ENCODE measurements around the gene WDR37. TPM values are rescaled to one million over a fixed set of nuclear protein-coding genes. Genes with fewer than 3 reads are reported as not detected.
A peak's percentile ranks its signal among the peaks of the same experiment; 100 is the strongest.

The WDR37 gene
- total RNA-seq, 2 donors from 2014 or later: 16.9 to 20.0 TPM

DNA sequence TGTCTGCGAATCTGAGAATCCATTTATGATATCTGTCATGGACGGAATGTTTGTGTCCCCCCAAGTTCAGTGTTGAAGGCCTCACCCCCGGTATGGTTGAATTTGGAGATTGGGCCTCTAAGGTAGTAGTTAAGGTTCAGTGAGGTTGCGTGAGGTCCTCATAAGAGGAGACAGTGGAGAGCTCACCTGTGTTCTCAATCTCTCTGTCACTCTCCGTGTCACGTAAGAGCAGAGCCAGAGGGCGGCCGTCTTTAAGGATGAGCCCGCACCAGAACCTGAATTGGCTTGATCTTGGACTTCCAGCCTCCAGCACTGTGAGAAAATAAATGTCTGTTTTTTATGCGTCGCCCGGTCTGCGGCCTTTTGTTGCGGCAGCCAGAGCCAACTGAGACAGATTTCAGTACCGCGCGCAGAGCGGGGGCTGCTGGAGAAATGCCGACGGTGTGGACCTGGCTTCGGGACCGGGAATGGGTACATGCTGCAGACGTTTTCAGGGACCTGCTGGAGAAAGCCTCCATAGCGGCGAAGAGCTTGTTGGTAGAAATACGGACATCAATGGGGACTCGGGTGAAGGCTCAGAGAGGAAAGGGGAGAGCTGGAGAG lies 40.2 kb downstream of the WDR37 start:
- ATAC-seq (no peak), DNase-seq (no peak)
- intact Hi-C loops (cut with DNase I, micrococcal nuclease): no loop called here

DNA sequence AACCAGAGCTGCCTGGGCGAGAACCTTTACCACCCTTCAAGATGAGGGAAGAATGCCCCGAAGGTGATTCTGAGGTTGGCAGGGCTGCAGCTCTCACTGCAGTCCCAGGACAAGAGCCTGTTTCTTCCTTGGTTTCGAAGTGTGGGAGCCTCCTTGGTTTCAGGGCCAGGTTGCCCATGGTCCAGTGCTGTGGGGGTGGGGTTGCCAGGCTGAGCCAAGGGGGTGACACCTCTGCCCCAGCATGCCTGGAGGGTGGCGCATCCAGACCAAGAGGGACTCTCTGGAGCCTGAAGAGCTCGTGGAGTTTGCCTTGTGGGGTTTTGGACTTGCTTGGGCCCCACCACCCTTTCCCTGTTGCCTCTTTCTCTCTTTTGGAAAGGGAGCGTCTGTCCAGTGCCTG lies 41.3 kb downstream of the WDR37 start:
- DNase-seq: no peak
- intact Hi-C loops (cut with DNase I, micrococcal nuclease): no loop called here
- no peak for ATAC-seq

DNA sequence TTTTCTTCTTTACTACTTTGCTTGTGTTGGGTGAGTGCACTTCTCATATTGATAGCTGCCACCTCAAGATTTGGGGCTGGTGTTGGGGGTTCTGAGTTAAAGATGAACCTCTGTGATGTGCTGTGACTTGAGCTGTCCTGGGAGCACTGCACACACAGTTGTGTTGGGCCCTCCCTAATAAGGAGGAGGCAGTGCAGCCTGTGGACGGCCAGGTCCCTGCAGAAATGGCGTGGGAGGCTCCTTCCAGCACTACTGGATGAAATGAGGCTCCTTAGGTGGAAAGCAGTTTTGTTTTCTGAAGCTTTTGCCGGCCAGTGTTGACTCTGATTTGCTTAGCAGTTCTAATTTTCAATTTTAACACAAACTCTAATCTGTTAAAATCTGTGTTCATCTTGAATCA lies 44.0 kb downstream of the WDR37 start:
- intact Hi-C loops (cut with DNase I, micrococcal nuclease): no loop called here
- ATAC-seq: no peak
- DNase-seq: no peak

DNA sequence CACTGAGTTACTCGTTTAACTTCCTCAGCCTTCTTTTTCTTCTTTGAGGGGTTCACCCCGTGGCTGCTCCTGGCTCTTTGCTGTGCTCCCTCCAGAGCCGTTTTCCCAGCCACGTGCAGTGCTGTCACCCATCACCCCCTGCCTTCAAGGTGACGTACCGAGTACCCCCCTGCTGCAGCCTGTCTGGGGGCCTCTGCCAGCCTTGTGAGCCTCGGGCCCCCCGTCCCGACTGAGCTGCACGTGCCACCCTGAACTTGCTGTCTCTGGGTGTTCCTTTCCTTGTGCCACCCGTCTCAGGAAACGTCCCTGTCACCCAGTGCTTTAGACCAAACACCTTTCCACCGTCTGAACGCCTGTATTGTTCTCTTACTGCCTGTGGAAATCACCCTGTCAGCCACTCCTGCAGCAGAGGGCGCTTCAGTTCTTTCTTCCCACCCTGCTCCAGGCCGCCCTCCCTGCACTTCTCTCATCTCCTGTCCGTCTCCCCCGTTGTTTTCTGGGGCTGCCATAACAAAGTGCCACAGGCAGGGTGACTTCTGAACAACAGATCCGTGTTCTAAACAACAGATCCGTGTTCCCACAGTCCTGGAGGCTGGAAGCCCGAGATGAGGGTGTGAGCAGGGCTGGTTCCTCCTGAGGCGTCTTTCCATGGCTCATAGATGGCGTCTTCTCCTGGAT lies 44.6 kb downstream of the WDR37 start:
- no peak for ATAC-seq
- intact Hi-C loops (cut with DNase I, micrococcal nuclease): no loop called here
- DNase-seq: no peak

DNA sequence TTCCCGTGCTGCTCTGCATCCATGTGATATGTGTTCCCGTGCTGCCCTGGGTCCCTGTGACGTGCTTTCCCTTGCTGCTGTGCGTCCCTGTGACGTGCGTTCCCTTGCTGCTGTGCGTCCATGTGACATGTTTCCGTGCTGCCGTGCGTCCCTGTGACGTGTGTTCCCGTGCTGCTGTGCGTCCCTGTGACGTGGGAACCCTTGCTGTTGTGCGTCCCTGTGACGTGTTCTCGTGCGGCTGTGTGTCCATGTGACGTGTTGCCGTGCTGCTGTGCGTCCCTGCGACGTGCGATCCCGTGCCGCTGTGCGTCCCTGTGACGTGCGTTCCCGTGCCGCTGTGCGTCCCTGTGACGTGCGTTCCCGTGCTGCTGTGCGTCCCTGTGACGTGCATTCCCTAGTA lies 45.8 kb downstream of the WDR37 start:
- ATAC-seq (no peak), DNase-seq (no peak)
- intact Hi-C loops (cut with DNase I, micrococcal nuclease): no loop called here

DNA sequence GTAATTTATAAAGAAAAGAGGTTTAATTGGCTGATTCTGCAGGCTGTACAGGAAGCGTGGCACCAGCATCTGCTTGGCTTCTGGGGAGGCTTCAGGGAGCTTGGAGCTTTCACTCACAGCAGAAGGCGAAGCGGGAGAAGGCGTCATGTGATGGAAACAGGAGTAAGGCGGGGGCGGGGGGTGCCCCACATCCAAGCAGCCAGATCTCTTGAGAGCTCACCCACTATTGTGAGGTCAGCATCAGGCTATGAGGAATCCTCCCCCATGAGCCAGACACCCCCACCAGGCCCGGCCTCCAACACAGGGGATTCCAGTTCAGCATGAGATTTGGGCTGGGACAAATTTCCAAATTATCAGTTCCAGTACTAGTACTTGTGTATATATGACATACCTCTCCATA lies 46.2 kb downstream of the WDR37 start:
- intact Hi-C loops (cut with DNase I, micrococcal nuclease): no loop called here
- ATAC-seq (no peak), DNase-seq (no peak)

DNA sequence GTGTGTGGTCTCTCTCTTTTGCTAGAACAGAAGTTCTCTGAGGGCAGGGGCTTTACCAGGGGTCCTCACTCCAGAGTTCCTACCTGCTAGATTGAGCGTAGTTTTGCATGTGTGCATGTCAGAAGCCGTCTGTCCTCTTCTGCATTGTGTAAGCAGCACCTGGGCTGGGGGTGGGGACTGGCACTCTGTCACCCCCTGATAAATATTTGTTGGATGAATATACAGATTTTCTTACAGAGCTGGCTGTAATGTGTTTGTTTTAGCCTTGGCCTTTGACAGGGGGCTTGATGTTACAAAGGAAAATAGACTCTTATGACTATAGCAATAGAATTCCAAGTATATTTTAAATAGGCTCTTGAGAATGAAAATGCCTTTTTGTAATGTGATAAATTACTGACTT lies 46.6 kb downstream of the WDR37 start:
- intact Hi-C loops (cut with DNase I, micrococcal nuclease): no loop called here
- DNase-seq: no peak
- no peak for ATAC-seq

DNA sequence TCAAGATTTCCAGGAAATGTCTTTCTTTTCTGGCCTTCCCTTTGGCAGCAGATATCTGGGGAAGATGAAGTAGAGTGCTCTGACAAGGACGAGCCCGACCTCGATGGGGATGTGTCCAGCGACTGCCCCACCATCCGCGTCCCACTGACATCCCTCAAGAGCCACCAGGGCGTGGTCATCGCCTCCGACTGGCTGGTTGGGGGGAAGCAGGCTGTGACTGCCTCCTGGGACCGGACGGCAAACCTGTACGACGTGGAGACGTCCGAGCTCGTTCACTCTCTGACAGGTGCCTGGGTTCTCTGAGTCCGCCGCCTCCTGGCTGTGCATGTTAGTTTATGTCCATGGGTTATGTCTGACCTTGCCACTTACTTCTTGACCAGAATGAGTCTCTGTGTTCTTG lies 47.4 kb downstream of the WDR37 start:
- ATAC-seq (no peak), DNase-seq (no peak)
- intact Hi-C loops (cut with DNase I, micrococcal nuclease): no loop called here

DNA sequence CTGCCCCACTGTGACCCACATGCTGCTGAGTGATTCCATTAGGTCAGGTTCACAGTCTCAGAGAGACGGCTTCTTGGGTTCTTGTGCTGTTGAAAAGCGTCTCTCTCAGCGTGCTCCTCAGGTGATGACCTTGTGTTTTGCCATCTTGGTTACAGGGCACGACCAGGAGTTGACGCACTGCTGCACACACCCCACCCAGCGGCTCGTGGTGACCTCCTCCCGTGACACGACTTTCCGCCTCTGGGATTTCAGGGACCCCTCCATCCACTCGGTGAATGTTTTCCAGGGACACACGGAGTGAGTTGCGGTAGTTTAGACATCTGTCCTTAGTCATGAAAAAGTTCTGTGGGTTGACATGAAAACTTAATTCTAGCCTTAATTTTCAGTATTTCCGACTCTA lies 48.8 kb downstream of the WDR37 start:
- intact Hi-C loops (cut with DNase I, micrococcal nuclease): no loop called here
- DNase-seq (no peak), ATAC-seq (no peak)

DNA sequence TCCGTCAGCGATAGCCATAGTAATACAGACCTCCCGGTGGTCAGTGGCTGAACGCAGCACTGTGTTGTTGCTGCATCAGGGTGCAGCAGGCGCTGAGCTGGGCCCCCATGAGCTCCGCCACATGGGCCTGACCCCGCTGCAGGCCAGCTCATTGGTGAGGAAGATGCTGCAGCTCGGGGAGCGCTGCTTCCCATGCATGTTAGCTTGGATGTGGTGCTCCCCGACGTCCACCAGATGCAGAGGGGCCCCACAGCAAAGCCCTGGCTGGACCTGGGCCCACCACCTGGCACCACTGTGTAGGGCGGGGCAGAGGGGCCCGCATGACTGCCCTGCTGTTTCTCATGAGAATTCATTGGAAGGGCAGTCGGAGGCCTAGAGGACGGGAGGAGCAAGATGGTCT lies 50.8 kb downstream of the WDR37 start:
- ATAC-seq (no peak), DNase-seq (no peak)
- intact Hi-C loops (cut with DNase I, micrococcal nuclease): no loop called here

DNA sequence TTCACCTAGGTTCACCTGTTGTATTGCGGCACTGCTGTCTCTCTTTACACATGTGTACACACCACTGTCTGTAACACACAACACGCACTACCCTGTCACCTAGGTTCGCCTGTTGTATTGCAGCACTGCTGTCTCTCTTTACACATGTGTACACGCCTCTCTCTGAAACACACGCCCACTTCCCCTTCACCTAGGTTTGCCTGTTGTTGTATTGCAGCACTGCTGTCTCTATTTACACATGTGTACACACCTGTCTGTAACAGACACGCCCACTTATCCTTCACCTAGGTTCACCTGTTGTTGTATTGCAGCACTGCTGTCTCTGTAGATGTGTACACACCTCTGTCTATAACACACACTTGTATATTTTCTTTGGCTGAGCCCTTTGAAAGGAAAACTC lies 51.5 kb downstream of the WDR37 start:
- DNase-seq (peak; percentile 40 to 73), ATAC-seq (peak; percentile 81)
- intact Hi-C loops (cut with DNase I, micrococcal nuclease): no loop called here

DNA sequence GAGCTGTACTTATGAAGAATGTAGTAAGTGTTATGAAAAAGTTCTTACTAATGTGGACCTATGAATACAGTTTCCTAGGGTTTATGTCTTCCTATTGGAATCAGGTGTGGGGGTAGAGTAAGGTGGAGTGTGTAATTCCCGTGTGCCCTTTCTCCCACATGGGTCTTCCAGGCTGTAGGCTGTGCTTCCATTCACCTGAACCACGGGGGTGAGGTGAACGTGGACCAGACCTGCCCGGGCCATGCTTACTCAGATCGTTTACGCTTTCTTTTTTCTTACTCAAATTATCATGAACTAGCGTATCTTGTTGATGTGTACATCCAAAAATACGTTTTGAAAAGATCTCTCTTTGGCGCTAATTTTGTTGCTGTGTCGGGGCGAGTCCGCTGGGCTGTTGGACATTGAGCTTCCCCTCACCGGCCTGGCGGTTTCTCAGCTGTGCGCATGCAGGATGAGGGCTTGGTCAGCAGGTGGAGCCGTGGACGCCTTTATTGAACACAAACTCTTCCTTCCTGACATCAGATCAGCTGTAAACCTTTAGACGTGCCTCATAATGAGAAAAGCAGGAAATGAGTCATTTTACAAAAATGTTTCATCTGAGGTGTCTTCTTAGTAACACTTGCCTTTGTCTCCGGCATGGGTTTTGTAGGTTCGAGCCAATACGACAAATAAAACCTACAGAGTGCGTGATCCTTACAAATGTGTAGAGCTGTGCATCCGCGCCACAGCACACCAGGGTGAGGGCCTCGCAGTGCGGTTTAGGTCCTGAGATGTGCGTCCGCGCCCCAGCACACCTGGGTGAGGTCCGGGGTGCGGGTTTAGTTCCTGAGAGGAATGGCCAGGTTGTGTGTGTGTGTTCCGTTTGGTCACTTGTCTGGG lies 53.8 kb downstream of the WDR37 start:
- intact Hi-C loops (cut with DNase I, micrococcal nuclease): no loop called here
- ATAC-seq (peak; percentile 79), DNase-seq (peak; percentile 70 to 80)

DNA sequence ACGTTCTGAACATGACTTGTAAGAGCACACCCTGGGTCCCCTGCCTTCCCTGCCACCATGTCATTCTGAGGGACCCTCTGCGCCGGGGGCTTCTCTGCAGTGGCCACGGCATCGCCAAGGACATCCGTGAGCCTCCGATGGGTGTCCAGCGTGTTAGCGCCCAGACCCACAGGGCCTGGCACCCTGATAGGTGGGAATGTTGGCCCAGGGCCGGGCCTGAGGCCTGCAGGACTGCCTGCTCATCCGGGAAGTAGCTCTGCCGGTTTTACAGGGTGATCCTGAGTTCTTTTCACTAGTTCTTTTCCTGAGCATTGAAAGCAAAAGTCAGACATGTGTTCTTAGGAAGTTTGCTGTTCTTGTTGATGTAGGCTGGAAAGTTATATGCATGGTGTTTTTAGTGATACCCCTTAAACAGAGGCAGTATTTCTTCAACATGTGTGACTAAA lies 54.5 kb downstream of the WDR37 start:
- ATAC-seq: no peak
- no peak for DNase-seq

DNA sequence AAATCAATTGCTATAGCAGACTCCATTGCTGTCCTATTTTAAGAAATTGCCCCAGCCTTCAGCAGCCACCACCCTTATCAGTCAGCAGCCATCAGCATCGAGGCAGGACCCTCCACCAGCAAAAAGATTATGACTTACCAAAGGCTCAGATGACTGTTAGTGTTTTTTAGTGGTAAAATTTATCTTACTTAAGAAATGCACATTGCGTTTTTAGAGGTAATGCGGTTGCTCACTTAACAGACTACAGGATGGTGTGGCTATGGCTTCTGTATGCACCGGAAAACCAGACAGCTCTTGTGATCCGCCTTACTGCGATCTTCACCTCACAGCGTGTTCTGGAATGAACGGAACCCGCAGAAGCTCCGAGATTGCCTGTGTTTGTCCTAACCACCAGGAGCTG lies 58.1 kb downstream of the WDR37 start:
- ATAC-seq (no peak), DNase-seq (no peak)
- intact Hi-C loops (cut with DNase I, micrococcal nuclease): no loop called here

More for the DNA sequence above, 54.5 kb downstream of the WDR37 start:
- intact Hi-C loops (cut with DNase I, micrococcal nuclease): no loop called here

DNA sequence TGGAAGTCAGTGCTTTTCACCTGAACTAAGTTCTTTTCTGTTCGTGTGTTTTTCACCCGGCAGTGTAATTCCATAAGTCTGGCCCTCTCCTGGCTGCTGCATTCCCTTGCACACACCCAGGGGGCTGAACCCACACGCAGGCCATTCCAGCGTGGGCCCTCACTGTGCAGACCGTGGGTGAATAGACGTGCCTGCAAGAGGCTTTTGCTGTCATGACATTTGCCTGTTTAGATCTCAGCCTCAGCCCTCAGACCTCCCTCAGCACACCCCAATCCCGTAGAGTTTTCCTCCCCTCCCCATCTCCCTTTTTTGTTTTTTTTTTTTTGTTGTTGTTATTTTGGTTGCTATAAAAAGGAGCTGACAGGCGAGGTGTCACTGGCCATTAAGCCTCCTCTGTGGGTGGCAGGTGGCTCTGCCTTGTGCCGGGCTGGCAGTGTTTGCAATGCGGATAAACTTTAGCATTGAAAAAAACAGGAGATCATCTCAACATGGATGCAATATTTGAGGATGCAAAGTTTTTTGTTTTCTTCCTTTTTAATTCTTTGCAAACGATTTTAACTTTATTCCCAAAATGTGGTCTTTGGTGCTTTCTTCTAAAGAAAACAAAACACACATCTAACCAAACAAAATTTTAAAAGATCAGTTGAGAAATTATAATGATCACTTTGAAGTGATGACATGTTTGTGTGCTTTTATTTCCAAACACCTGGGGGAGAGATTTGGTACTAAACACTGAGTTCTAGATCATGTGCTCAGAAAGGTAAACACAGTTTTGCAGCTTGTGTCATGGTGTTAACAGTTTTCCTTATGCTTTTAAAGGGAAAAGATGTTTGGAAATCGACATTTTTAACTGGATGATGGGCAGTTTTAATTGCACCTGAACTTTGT lies 58.8 kb downstream of the WDR37 start:
- no peak for DNase-seq
- no peak for ATAC-seq
- intact Hi-C loops (cut with DNase I, micrococcal nuclease): no loop called here

DNA sequence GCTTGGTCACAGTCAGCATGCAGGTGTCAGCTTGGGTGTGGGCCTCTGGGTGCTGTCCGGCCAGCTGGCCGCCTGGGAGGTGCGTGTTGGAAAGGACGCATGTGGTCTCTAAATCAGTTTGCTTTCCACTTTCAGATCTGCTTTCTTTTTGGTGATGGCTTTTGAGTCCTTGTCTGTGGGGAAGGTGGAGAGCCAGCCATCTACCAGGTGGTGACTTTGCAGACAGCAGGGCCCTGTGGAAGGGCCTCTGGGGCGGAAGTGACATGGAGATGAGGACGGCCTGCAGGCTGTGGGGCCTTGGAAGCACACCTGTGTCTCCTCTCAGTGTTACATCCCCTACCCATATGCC lies 59.4 kb downstream of the WDR37 start:
- DNase-seq (peak; percentile 49 to 55), ATAC-seq (peak; percentile 68)
- intact Hi-C loops (cut with DNase I, micrococcal nuclease): no loop called here

DNA sequence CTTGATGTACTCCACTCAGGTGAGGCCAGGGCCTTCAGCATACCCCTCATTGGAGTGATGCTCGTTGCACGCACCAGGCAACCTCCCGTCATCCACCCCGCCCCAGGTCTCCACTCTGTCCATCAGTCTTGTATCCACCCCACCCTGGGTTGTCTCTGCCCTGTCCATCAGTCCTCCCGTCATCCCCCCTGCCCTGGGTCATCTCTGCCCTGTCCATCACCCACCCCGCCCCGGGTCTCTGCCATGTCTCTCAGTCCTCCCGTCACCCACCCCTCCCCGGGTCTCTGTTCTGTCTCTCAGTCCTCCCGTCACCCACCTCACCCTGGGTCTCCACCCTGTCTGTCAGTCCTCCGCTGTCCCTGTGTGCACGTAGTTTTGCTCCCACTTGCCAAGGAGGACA lies 59.9 kb downstream of the WDR37 start:
- intact Hi-C loops (cut with DNase I, micrococcal nuclease): no loop called here
- no peak for DNase-seq
- no peak for ATAC-seq

DNA sequence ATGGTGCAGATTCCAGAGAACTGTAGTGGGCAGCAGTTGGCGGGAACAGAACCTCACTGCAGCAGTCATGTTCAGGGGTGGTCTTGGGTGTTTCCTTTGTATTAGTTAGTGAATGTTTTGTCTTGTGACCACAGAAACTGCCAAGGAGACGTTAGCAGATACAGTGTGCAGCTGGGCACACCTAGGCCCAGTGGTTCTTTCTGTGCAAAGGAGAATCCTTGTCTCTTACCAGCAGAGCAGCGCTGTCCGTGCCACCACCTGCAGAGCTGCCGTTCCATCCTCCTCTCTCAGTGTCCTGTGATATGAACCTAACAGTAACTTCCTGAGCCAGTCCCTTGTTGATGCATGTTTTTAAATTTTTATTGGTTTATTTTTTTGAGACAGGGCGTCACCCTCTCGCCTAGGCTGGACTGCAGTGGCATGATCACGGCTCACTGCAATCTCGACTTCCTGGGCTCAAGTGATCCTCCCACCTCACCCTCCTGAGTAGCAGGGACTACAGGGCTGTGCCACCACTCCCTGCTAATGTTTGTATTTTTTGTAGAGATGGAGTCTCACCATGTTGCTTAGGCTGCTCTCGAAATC lies 60.6 kb downstream of the WDR37 start:
- peak in 1 of 2 donors; percentile 34 for DNase-seq
- intact Hi-C loops (cut with DNase I, micrococcal nuclease): no loop called here
- ATAC-seq: peak; percentile 77

DNA sequence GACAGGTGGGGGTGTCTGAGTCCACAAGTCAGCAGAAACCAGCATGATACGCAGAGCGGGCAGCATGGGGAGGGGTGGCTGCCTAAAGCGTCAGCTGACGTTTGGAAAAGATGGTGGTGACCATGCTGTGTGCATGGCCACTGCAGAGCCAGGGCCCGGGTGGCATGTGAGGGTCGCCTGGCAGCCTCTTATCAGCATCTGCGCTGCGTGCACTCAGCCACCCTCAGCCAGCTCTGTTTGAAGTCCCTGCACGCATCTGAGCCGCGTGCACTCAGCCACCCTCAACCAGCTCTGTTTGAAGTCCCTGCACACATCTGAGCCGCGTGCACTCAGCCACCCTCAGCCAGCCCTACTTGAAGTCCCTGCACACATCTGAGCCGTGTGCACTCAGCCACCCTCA lies 61.5 kb downstream of the WDR37 start:
- DNase-seq: no peak
- intact Hi-C loops (cut with DNase I, micrococcal nuclease): no loop called here

More for the DNA sequence above, 61.5 kb downstream of the WDR37 start:
- ATAC-seq: no peak
